ENCODE results near the gene UIMC1.

GRCh38 chr5:176891331-176891958 is 115.1 kb downstream of the UIMC1 start:
- TF ChIP-seq CTCF (IDR thresholded peaks at IDR 0.05) (no peak), EP300 (IDR thresholded peaks at IDR 0.05) (no peak), POLR2AphosphoS5 (IDR thresholded peaks at IDR 0.05) (no peak)

Measured in stomach (tissue), 4 donors.